DMS79 (cell line): ENCODE measurements around the gene SLC35E4.

Experiments used
- DNase-seq: peaks from one replicate; lab custom pipeline; 2025; lab: John Stamatoyannopoulos, UW

The SLC35E4 gene

GRCh38 chr22:30694171-30694639, 58.6 kb downstream of the SLC35E4 start:
- DNase-seq, result peak; percentile 51

GRCh38 chr22:30694640-30695350, 59.2 kb downstream of the SLC35E4 start, which contains the start of gene OSBP2:
Gene OSBP2 (plus strand): TSS chr22:30694874. CDS start chr22:30694910, 36 bp downstream.
- no peak for DNase-seq

- DNase-seq, result no peak
These were observed 59.8 kb downstream of the SLC35E4 start for GRCh38 chr22:30695351-30695851.

- no peak for DNase-seq
These were observed 60.5 kb downstream of the SLC35E4 start for GRCh38 chr22:30695871-30696655.
